GM11168 (cell line): ENCODE data around the gene HOXA13.

Experiments
- in situ Hi-C: fragments of 300-500 bp; cut with MboI; formaldehyde crosslinking; loops from one replicate; pipeline ENCODE4 v1.12.0; 2022; ENCODE audit warnings: low sequenced_read_pairs; ENCODE audit not compliant: unreplicated experiment

HOXA13 gene

GRCh38 chr7:27185854-27186667, 13.8 kb downstream of the HOXA13 start:
- in situ Hi-C loops = loop anchor here (25.0 kb wide), 1 partner anchor 1324 kb away; no protein-coding TSS in a partner anchor

- in situ Hi-C loops = loop anchor here (25.0 kb wide), 1 partner anchor 1323 kb away; no protein-coding TSS in a partner anchor
Observed at GRCh38 chr7:27185013-27185853, 14.7 kb downstream of the HOXA13 start, which contains the start of gene HOXA11. Gene HOXA11, minus strand, starts transcription at chr7:27185232. Its CDS starts 88 bp downstream, at chr7:27185144.

- in situ Hi-C loops = loop anchor here (25.0 kb wide), 1 partner anchor 1322 kb away; no protein-coding TSS in a partner anchor
Observed at GRCh38 chr7:27184337-27185012, 15.4 kb downstream of the HOXA13 start.

- in situ Hi-C loops = loop anchor here (25.0 kb wide), 1 partner anchor 1322 kb away; no protein-coding TSS in a partner anchor
Observed at GRCh38 chr7:27183682-27184336, 16.1 kb downstream of the HOXA13 start.

- in situ Hi-C loops = loop anchor here (25.0 kb wide), 1 partner anchor 1321 kb away; no protein-coding TSS in a partner anchor
Observed at GRCh38 chr7:27182861-27183681, 16.8 kb downstream of the HOXA13 start.

GRCh38 chr7:27182285-27182841, 17.5 kb downstream of the HOXA13 start:
- in situ Hi-C loops = loop anchor here (25.0 kb wide), 1 partner anchor 1320 kb away; no protein-coding TSS in a partner anchor

GRCh38 chr7:27181795-27182275, 18.1 kb downstream of the HOXA13 start:
- in situ Hi-C loops = loop anchor here (25.0 kb wide), 1 partner anchor 1320 kb away; no protein-coding TSS in a partner anchor

GRCh38 chr7:27180431-27181420, 19.2 kb downstream of the HOXA13 start:
- in situ Hi-C loops = loop anchor here (25.0 kb wide), 1 partner anchor 1318 kb away; no protein-coding TSS in a partner anchor

GRCh38 chr7:27179503-27180430, 20.1 kb downstream of the HOXA13 start:
- in situ Hi-C loops = loop anchor here (25.0 kb wide), 1 partner anchor 1317 kb away; no protein-coding TSS in a partner anchor

GRCh38 chr7:27179030-27179429, 20.9 kb downstream of the HOXA13 start:
- in situ Hi-C loops = loop anchor here (25.0 kb wide), 1 partner anchor 1317 kb away; no protein-coding TSS in a partner anchor

GRCh38 chr7:27178366-27178765, 21.5 kb downstream of the HOXA13 start:
- in situ Hi-C loops = loop anchor here (25.0 kb wide), 1 partner anchor 1316 kb away; no protein-coding TSS in a partner anchor

GRCh38 chr7:27177795-27178320, 22.0 kb downstream of the HOXA13 start:
- in situ Hi-C loops = loop anchor here (25.0 kb wide), 1 partner anchor 1316 kb away; no protein-coding TSS in a partner anchor

GRCh38 chr7:27176962-27177794, 22.7 kb downstream of the HOXA13 start:
- in situ Hi-C loops = loop anchor here (25.0 kb wide), 1 partner anchor 1315 kb away; no protein-coding TSS in a partner anchor

- in situ Hi-C loops = loop anchor here (25.0 kb wide), 1 partner anchor 1314 kb away; no protein-coding TSS in a partner anchor
Observed at GRCh38 chr7:27176524-27176845, 23.4 kb downstream of the HOXA13 start.
